B cell (primary cell): ENCODE measurements around the gene GJC1. TPM values are rescaled to one million over a fixed set of nuclear protein-coding genes. Genes with fewer than 3 reads are reported as not detected.

Source experiments
- ATAC-seq: fragments of 200-7000 bp; cut with Tn5 transposase; one replicate; pipeline ENCODE4 v1.10.0; 2021; ENCODE audit warnings: low read depth, mild to moderate bottlenecking, moderate number of reproducible peaks, moderate library complexity
- CTCF ChIA-PET: fragments of 350-600 bp; sonication (Branson Sonifier 250); formaldehyde crosslinking; loops from one replicate; lab custom pipeline; 2021; ENCODE audit warnings: antibody characterized with exemption, inconsistent platforms; lab: Charles Lee
- POLR2A ChIA-PET: fragments of 350-600 bp; sonication (Branson Sonifier 250); formaldehyde crosslinking; loops from one replicate; lab custom pipeline; 2021; ENCODE audit warnings: antibody characterized with exemption; lab: Charles Lee
- DNase-seq: peaks from one replicate; pipeline ENCODE4 v3.0.0; 2013
- H2AFZ ChIP-seq: 2 replicates; pipeline ENCODE4 v1.6.1; 2012; ENCODE audit warnings: mild to moderate bottlenecking, low read depth, low read length; ENCODE audit not compliant: insufficient read depth, poor library complexity, severe bottlenecking
- H3K27ac ChIP-seq, 2 donors: 1 replicate in 1 of 2; 2 replicates in 1 of 2; pipeline ENCODE4 v1.5.1; 2012 to 2013; ENCODE audit warnings: low read length in 2 of 2, mild to moderate bottlenecking in 2 of 2, moderate library complexity in 1 of 2
- H3K27me3 ChIP-seq, 4 experiments: fragments of 200-600 bp in 1 of 4; sonication (generic) in 1 of 4; replicated peaks in 1 of 4; 1 replicate in 2 of 4; 2 replicates in 2 of 4; pipeline versions ENCODE4 v1.6.1 to v1.7.0; 2013 to 2016; ENCODE audit warnings: low read length in 3 of 4, mild to moderate bottlenecking in 2 of 4, mixed read lengths in 1 of 4, moderate library complexity in 1 of 4; ENCODE audit not compliant: insufficient read depth in 4 of 4, control insufficient read depth in 3 of 4; ENCODE audit errors: control extremely low read depth in 1 of 4
- H3K36me3 ChIP-seq, 2 experiments: replicated peaks in 1 of 2; 1 replicate in 1 of 2; 2 replicates in 1 of 2; pipeline versions ENCODE4 v1.6.1 to v1.7.1; 2013; ENCODE audit warnings: low read length in 1 of 2; ENCODE audit not compliant: insufficient read depth in 2 of 2, control insufficient read depth in 1 of 2; ENCODE audit errors: control extremely low read depth in 1 of 2, extremely low read depth in 1 of 2
- H3K4me1 ChIP-seq, 2 donors: fragments of 200-600 bp in 1 of 2; sonication (generic) in 1 of 2; 1 replicate in 1 of 2; 2 replicates in 1 of 2; pipeline versions ENCODE4 v1.5.1 to v1.6.1; 2013 to 2017; ENCODE audit warnings: low read length in 2 of 2; ENCODE audit not compliant: control insufficient read depth in 2 of 2, insufficient read depth in 2 of 2
- H3K4me2 ChIP-seq: replicated peaks from 2 replicates; pipeline ENCODE3; 2012; ENCODE audit warnings: mild to moderate bottlenecking, low read depth, low read length; ENCODE audit not compliant: poor library complexity, severe bottlenecking
- H3K4me3 ChIP-seq, 5 experiments: fragments of 200-600 bp in 1 of 5; sonication (generic) in 1 of 5; 1 replicate in 3 of 5; 2 replicates in 2 of 5; pipeline versions ENCODE4 v1.5.1 to v1.7.0; 2011 to 2016; ENCODE audit warnings: low read length in 4 of 5, mild to moderate bottlenecking in 4 of 5, low read depth in 2 of 5, control low read depth in 1 of 5, moderate library complexity in 1 of 5; ENCODE audit not compliant: insufficient read depth in 1 of 5; ENCODE audit errors: control extremely low read depth in 1 of 5, extremely low read depth in 1 of 5
- H3K79me2 ChIP-seq: fragments of 200-600 bp; sonication (generic); one replicate; pipeline ENCODE4 v1.6.0; 2016; ENCODE audit warnings: low read length; ENCODE audit not compliant: control insufficient read depth, insufficient read depth
- H3K9ac ChIP-seq: fragments of 200-600 bp; sonication (generic); 2 replicates; pipeline ENCODE4 v1.6.1; 2017; ENCODE audit warnings: mild to moderate bottlenecking, low read length, moderate library complexity
- H3K9me3 ChIP-seq, 3 donors: one replicate each; pipeline versions ENCODE4 v1.6.1 to v1.7.1; 2013; ENCODE audit warnings: low read length in 2 of 3; ENCODE audit not compliant: control insufficient read depth in 2 of 3, insufficient read depth in 1 of 3; ENCODE audit errors: control extremely low read depth in 1 of 3
- H4K20me1 ChIP-seq: 2 replicates; pipeline ENCODE4 v1.6.0; 2012; ENCODE audit warnings: mild to moderate bottlenecking, low read length; ENCODE audit not compliant: insufficient read depth, control insufficient read depth, poor library complexity, severe bottlenecking
- H3K27ac Mint-ChIP-seq: one replicate; pipeline ENCODE4 v1.8.0; 2021; ENCODE audit warnings: mixed read lengths
- H3K27me3 Mint-ChIP-seq: one replicate; pipeline ENCODE4 v1.8.0; 2021; ENCODE audit warnings: mixed read lengths
- H3K4me1 Mint-ChIP-seq: one replicate; pipeline ENCODE4 v1.8.0; 2021; ENCODE audit warnings: mixed read lengths
- H3K4me3 Mint-ChIP-seq: one replicate; pipeline ENCODE4 v1.8.0; 2021; ENCODE audit warnings: mixed read lengths
- H3K9me3 Mint-ChIP-seq: one replicate; pipeline ENCODE4 v1.8.0; 2022; ENCODE audit warnings: mixed read lengths; ENCODE audit not compliant: insufficient read depth
- EZH2 ChIP-seq: IDR thresholded peaks from 2 replicates; pipeline ENCODE4 v1.6.1; 2012; ENCODE audit warnings: borderline replicate concordance, low read depth, mild to moderate bottlenecking, moderate library complexity, low read length; ENCODE audit not compliant: insufficient read depth, poor library complexity, severe bottlenecking
- WGBS: methylation state at CpG from one replicate; pipeline ENCODE4 v1.1.5; 2013; ENCODE audit warnings: missing lambda C conversion rate; ENCODE audit not compliant: insufficient coverage; 5-methylcytosine and 5-hydroxymethylcytosine counted together
- intact Hi-C: fragments of 100-400 bp; cut with micrococcal nuclease; formaldehyde crosslinking; loops from one replicate; pipeline ENCODE4 v1.10.0; 2022
- polyA plus RNA-seq: library from polyadenylated mRNA; depleted of rRNA; stranded (reverse); fragments of >200 nt; gene quantifications from 2 replicates; pipeline ENCODE4 v1.2.3, GENCODE V29; 2012
- total RNA-seq, 2 donors: library from RNA; stranded (reverse); fragments of 120-200 nt in 1 of 2; gene quantifications; 1 replicate in 1 of 2; 2 replicates in 1 of 2; pipeline versions ENCODE4 v1.2.3 to v1.2.4, GENCODE V29; 2013 to 2022
- TF ChIP-seq, protein P1 (sequence below): fragments of 200-600 bp; IDR thresholded peaks from one replicate; pipeline ENCODE4 v1.8.0; 2022; ENCODE audit warnings: antibody characterized with exemption, mild to moderate bottlenecking

Gene GJC1
- total and polyA plus RNA-seq, 2 donors (not counting 1 experiment from before 2014, with no cell fraction given): not detected

- Mint-ChIP-seq H3K4me3 (no peak overlapping the region), H3K27me3 (peaks cover 7% of the 10 kb centered on the region), H3K9me3 (no peaks in the 10 kb centered on the region), H3K27ac (no peak overlapping the region), H3K4me1 (peaks cover 12% of the 10 kb centered on the region)
- H4K20me1 ChIP-seq: no peaks in the 10 kb centered on the region
- H3K27ac ChIP-seq: no peak overlapping the region
- ATAC-seq: no peak
- H3K9me3 ChIP-seq: no peaks in the 10 kb centered on the region
- intact Hi-C loops: no loop called here
- DNase-seq: no peak
- CTCF ChIA-PET: interaction anchor here (0.9 to 11.1 kb wide), 5 partner anchors 13 to 326 kb away, joined by 4 to 208 read pairs (median 4); no protein-coding TSS in a partner anchor
- 94% methylated on average over 6 of the region's 6 CpGs for whole genome bisulfite sequencing
- H2AFZ ChIP-seq: no peak overlapping the region
- peaks cover 6 to 16% of the 10 kb centered on the region in 2 donors for H3K4me1 ChIP-seq
- no peak overlapping the region for H3K9ac ChIP-seq
- no peak for TF ChIP-seq EZH2
- TF ChIP-seq, protein P1, sequence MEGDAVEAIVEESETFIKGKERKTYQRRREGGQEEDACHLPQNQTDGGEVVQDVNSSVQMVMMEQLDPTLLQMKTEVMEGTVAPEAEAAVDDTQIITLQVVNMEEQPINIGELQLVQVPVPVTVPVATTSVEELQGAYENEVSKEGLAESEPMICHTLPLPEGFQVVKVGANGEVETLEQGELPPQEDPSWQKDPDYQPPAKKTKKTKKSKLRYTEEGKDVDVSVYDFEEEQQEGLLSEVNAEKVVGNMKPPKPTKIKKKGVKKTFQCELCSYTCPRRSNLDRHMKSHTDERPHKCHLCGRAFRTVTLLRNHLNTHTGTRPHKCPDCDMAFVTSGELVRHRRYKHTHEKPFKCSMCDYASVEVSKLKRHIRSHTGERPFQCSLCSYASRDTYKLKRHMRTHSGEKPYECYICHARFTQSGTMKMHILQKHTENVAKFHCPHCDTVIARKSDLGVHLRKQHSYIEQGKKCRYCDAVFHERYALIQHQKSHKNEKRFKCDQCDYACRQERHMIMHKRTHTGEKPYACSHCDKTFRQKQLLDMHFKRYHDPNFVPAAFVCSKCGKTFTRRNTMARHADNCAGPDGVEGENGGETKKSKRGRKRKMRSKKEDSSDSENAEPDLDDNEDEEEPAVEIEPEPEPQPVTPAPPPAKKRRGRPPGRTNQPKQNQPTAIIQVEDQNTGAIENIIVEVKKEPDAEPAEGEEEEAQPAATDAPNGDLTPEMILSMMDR: no peak
- H3K4me2 ChIP-seq: no peak overlapping the region
- peaks cover 0 to 22% (median 0%) of the 10 kb centered on the region in 4 experiments for H3K27me3 ChIP-seq
- no peaks in the 10 kb centered on the region for H3K36me3 ChIP-seq
- H3K79me2 ChIP-seq: no peaks in the 10 kb centered on the region
- no peak overlapping the region for H3K4me3 ChIP-seq
- POLR2A ChIA-PET: interaction anchor here (0.5 kb wide), 1 partner anchor 244 kb away, joined by 4 read pairs; no protein-coding TSS in a partner anchor
Observed at GRCh38 chr17:44773140-44773539, 56.9 kb downstream of the GJC1 start.

- Histone ChIP-seq H3K9me3 (no peaks in the 10 kb centered on the region), H3K9ac (no peak overlapping the region), H3K36me3 (no peaks in the 10 kb centered on the region), H3K4me3 (no peak overlapping the region), H2AFZ (no peak overlapping the region), H3K79me2 (no peaks in the 10 kb centered on the region), H3K4me1 (peaks cover 6 to 22% of the 10 kb centered on the region in 2 donors), H4K20me1 (no peaks in the 10 kb centered on the region), H3K27me3 (peaks cover 0 to 18% (median 0%) of the 10 kb centered on the region in 4 experiments), H3K4me2 (no peak overlapping the region), H3K27ac (no peak overlapping the region)
- POLR2A ChIA-PET: interaction anchor here (0.5 kb wide), 1 partner anchor 245 kb away, joined by 4 read pairs; no protein-coding TSS in a partner anchor
- ATAC-seq: no peak
- peak; percentile 7 for DNase-seq
- TF ChIP-seq EZH2: no peak
- TF ChIP-seq, protein P1: no peak
- Mint-ChIP-seq H3K9me3 (no peaks in the 10 kb centered on the region), H3K4me1 (peaks cover 16% of the 10 kb centered on the region), H3K4me3 (no peak overlapping the region), H3K27me3 (peaks cover 7% of the 10 kb centered on the region), H3K27ac (no peak overlapping the region)
- WGBS: 83% methylated on average over 18 of the region's 21 CpGs
- intact Hi-C loops: no loop called here
- CTCF ChIA-PET: interaction anchor here (1.0 to 11.1 kb wide), 3 partner anchors 93 to 106 kb away, joined by 4 to 208 read pairs (median 6); no protein-coding TSS in a partner anchor
Observed at GRCh38 chr17:44772308-44773045, 57.6 kb downstream of the GJC1 start.
